Measurements from ENCODE around the gene TAF13. TPM values are rescaled to one million over a fixed set of nuclear protein-coding genes. Genes with fewer than 3 reads are reported as not detected.

The TAF13 gene
- total RNA-seq, 1 donor from 2014 or later = 48.4 TPM

DNA sequence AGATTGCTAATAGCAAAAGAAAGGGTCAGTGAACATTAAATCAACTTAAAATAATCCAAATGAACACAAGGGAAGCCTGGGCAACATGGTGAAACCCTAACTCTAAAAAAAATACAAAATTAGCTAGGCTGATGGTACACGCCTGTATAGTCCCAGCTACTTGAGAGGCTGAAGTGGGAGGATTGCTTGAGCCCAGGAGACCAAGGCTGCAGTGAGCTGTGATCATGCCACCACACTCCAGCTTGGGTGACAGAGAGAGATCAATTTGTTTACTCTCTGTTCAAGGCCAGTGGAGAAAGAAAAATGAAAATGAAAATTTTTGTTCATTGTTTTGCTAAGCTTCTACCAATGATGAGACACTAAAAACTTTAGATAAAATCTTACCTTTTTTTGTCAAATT lies 58.7 kb downstream of the TAF13 start:
- H3K4me1 Mint-ChIP-seq = no peaks in the 10 kb centered on the region
- Histone ChIP-seq H3K4me3 (no peak overlapping the region), H3K79me2 (ENCODE audit: low read depth) (no peaks in the 10 kb centered on the region), H3K36me3 (no peaks in the 10 kb centered on the region), H3K4me2 (no peak overlapping the region), H3K4me1 (no peaks in the 10 kb centered on the region), H3K27me3 (no peaks in the 10 kb centered on the region), H4K20me1 (ENCODE audit: low read depth) (no peaks in the 10 kb centered on the region), H2AFZ (replicated peaks) (no peak overlapping the region), H3K9me3 (ENCODE audit: low read depth) (no peaks in the 10 kb centered on the region), H3K9ac (no peak overlapping the region), H3F3A (ENCODE audit: low read depth) (no peaks in the 10 kb centered on the region), H3K27ac (no peak overlapping the region)
- peaks cover 24% of the 10 kb centered on the region for H3K36me3 Mint-ChIP-seq
- DNase-seq (ENCODE audit: low spot score) = no peak
- peaks cover 6% of the 10 kb centered on the region for H3K9me3 Mint-ChIP-seq
- H3K27me3 Mint-ChIP-seq (ENCODE audit: insufficient read depth, low read depth) = peaks cover 2% of the 10 kb centered on the region
- H3K4me3 Mint-ChIP-seq = no peak overlapping the region
- TF ChIP-seq CTCF (IDR thresholded peaks at IDR 0.05) (no peak), EZH2 (IDR thresholded peaks at IDR 0.05) (no peak), EZH2phosphoT487 (IDR thresholded peaks at IDR 0.05) (no peak)
- H3K27ac Mint-ChIP-seq = no peak overlapping the region

Small RNA genes within 50 kb of the gene (small RNA-seq; reads per million reads assigned to genes)
- not detected for gene AL356488.2
- not detected for gene BX679664.1

Other genes starting within 250 kb of the TAF13 start
- not detected in 2 replicates for gene AKNAD1, start 218.9 kb downstream of the TAF13 start, total RNA-seq (ENCODE audit: low replicate concordance)
- 25.7 and 35.4 TPM in 2 replicates for gene GPSM2, start 199.0 kb downstream of the TAF13 start, total RNA-seq (ENCODE audit: low replicate concordance)
- gene CLCC1, start 112.5 kb downstream of the TAF13 start, total RNA-seq (ENCODE audit: low replicate concordance) = 19.8 and 23.3 TPM in 2 replicates
- gene WDR47, start 33.9 kb downstream of the TAF13 start, total RNA-seq (ENCODE audit: low replicate concordance) = 8.2 and 17.3 TPM in 2 replicates
- gene TMEM167B, start 14.8 kb upstream of the TAF13 start, total RNA-seq (ENCODE audit: low replicate concordance) = 18.5 and 22.1 TPM in 2 replicates
- gene ELAPOR1, start 38.1 kb upstream of the TAF13 start, total RNA-seq (ENCODE audit: low replicate concordance) = 1.5 and 2.0 TPM in 2 replicates
- 118 and 128 TPM in 2 replicates for gene SARS1, start 137.9 kb upstream of the TAF13 start, total RNA-seq (ENCODE audit: low replicate concordance)
- 11.1 and 26.5 TPM in 2 replicates for gene CELSR2, start 173.5 kb upstream of the TAF13 start, total RNA-seq (ENCODE audit: low replicate concordance)
- 78.1 and 134 TPM in 2 replicates for gene PSRC1, start 207.1 kb upstream of the TAF13 start, total RNA-seq (ENCODE audit: low replicate concordance)
- not detected in 2 replicates for gene MYBPHL, start 231.0 kb upstream of the TAF13 start, total RNA-seq (ENCODE audit: low replicate concordance)